ENCODE results near the gene LRRK1. TPM values are rescaled to one million over a fixed set of nuclear protein-coding genes. Genes with fewer than 3 reads are reported as not detected.

LRRK1 gene
- total and polyA plus RNA-seq, 2 of the 4 experiments (the other 2 are of a cell fraction): 3.0 to 5.8 TPM

DNA sequence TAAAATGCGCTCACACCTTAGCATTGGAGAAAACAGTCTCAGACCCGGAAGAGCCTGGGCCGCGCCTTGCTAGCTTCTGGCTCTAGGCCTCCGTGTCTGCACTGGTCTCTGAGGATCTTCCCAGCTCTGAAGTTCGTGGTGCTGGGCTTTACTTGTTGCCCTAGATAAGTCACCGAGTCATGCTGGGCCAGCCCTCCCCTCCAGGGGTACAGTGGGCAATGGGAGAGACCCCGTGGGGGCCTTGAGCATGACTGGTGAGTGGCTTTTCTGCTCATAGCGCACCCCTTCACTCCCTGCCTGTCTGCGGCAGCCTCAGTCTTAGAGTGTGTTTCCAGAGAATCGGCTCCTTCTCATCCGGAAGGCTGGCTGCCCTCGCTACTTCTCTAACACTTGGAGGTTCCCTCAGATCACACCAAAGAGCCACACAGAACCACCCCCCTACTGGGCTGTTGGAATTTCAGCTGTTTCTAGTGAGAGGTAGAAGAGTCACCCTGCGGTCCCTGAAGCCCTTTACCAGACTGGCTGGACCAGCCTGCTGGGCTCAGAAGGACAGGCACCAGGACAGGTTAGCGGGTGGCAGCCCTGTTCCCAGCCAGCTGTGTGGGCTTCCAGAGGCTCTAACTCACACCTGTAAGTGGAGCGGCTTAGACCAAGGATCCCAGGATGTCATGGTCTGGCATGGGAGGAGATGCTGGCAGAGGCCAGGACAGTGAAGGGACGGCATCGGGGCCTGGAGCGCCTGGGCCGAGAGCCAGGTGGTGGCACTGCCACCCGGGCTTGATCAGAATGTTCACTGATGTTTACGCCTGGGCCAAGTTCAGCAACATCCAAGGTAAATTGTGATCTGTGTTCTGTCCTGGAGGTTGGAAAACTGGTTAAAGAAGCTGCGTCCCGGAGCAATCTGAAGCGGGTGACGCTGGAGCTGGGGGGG is 21.7 kb upstream of the LRRK1 start:
- Histone ChIP-seq H3K4me1 (ENCODE audit: control insufficient read depth, insufficient read depth, low read length) (peaks cover 2% of the 10 kb centered on the region), H2BK120ac (ENCODE audit: low read depth, low read length) (no peak overlapping the region), H3K27ac (ENCODE audit: insufficient read depth, low read length) (no peak overlapping the region), H4K91ac (ENCODE audit: insufficient read depth, low read depth, low read length) (no peak overlapping the region), H4K20me1 (ENCODE audit: insufficient read depth, low read length) (no peaks in the 10 kb centered on the region), H3K4me3 (ENCODE audit: insufficient read depth, low read depth, low read length) (no peak overlapping the region), H3K9me3 (ENCODE audit: control insufficient read depth, insufficient read depth, low read length) (no peaks in the 10 kb centered on the region), H3K36me3 (ENCODE audit: control insufficient read depth, insufficient read depth, low read length) (no peaks in the 10 kb centered on the region), H3K56ac (ENCODE audit: extremely low read depth, insufficient read depth, low read length) (no peak overlapping the region), H2AK9ac (replicated peaks; ENCODE audit: low read depth, low read length, poor library complexity) (no peak overlapping the region), H2BK20ac (ENCODE audit: low read depth, low read length) (no peak overlapping the region), H3K14ac (replicated peaks; ENCODE audit: low read depth, low read length) (no peak overlapping the region), H3K79me1 (ENCODE audit: low read depth in 1 of 2, low read length in 2 of 2) (no peaks in the 10 kb centered on the region), H3K9me1 (ENCODE audit: insufficient read depth, low read length) (peaks cover 7% of the 10 kb centered on the region), H3K4ac (ENCODE audit: low read depth, low read length) (no peak overlapping the region), H2BK15ac (ENCODE audit: low read depth, low read length) (no peak overlapping the region), H2AK5ac (ENCODE audit: low read depth, low read length) (no peak overlapping the region), H2BK5ac (ENCODE audit: low read depth, low read length, poor library complexity, severe bottlenecking) (no peak overlapping the region), H4K5ac (ENCODE audit: low read depth, low read length) (no peak overlapping the region), H4K8ac (ENCODE audit: low read depth in 2 of 2, low read length in 2 of 2) (no peak overlapping the region), H3K27me3 (ENCODE audit: control insufficient read depth, insufficient read depth, low read length) (no peaks in the 10 kb centered on the region), H2AFZ (replicated peaks; ENCODE audit: low read length, poor library complexity) (peak overlapping the region; percentile 38), H3K4me2 (ENCODE audit: low read depth, low read length) (no peak overlapping the region), H3K23ac (ENCODE audit: low read depth, low read length) (no peak overlapping the region), H3K18ac (ENCODE audit: low read depth, low read length) (no peak overlapping the region), H3K9ac (ENCODE audit: low read depth, low read length) (no peak overlapping the region)
- CTCF ChIA-PET: interaction anchor here (0.8 to 0.9 kb wide), 2 partner anchors 10 to 110 kb away, joined by 3 read pairs; no protein-coding TSS in a partner anchor
- DNase-seq (no peak), ATAC-seq (ENCODE audit: low read depth) (no peak)
- BruUV-seq (replicated peaks): no TSS peak
- dilution Hi-C loops (cut with HindIII; ENCODE audit: low sequenced_read_pairs, unreplicated experiment): no loop called here
- TF ChIP-seq POLR2A (IDR thresholded peaks at IDR 0.05; ENCODE audit: low read depth, low read length) (no peak), RAD21 (IDR thresholded peaks at IDR 0.05; ENCODE audit: low read length) (no peak), MXI1 (IDR thresholded peaks at IDR 0.05; ENCODE audit: borderline replicate concordance, low read depth, low read length) (no peak), CEBPB (IDR thresholded peaks at IDR 0.05; ENCODE audit: low read depth, low read length) (no peak)
- WGBS, 2 experiments (ENCODE audit: extremely low coverage in 2 of 2, insufficient read length in 1 of 2): 90% methylated on average over 2 of the region's 26 CpGs; no CpG with 5 or more reads in 1 of the 2 experiments
- intact Hi-C loops (cut with micrococcal nuclease): no loop called here
- in situ Hi-C loops (cut with MboI; ENCODE audit: low sequenced_read_pairs): no loop called here
- POLR2A ChIA-PET (ENCODE audit: unreplicated experiment): no interaction called here
